ENCODE data around the gene SULT1A4. TPM values are rescaled to one million over a fixed set of nuclear protein-coding genes. Genes with fewer than 3 reads are reported as not detected.
A peak's percentile ranks its signal among the peaks of the same experiment; 100 is the strongest.
"Not testable (repeated sequence)": the region's sequence is repeated elsewhere in the genome, so short reads cannot be mapped to it uniquely, and the experiment has no call there.

SULT1A4 gene
- total and polyA plus RNA-seq, 10 donors, result 5.3 to 65.6 (median 21.3) TPM

GRCh38 chr16:29467654-29468366 lies 8.1 kb downstream of the SULT1A4 start:
- no CpG with 5 or more reads among the region's 10 CpGs for WGBS, 5 donors
- H3K36me3 ChIP-seq; intact Hi-C loops (cut with DNase I; ENCODE audit: low total_unique reads): not testable (repeated sequence)

GRCh38 chr16:29469660-29470059 lies 9.9 kb downstream of the SULT1A4 start:
- Histone ChIP-seq H3K4me3 (peak overlapping the region in 3 of 8 donors; percentile 12 to 49 (median 22)), H3K27ac (peak overlapping the region in 6 of 8 donors; percentile 59 to 83 (median 73))
- H3K9me3 ChIP-seq; H3K27me3 ChIP-seq (replicated peaks in 1 of 7); intact Hi-C loops (cut with DNase I; ENCODE audit: low total_unique reads); H3K36me3 ChIP-seq; H3K4me1 ChIP-seq: not testable (repeated sequence)
- WGBS, 5 donors, result 18 to 33% (median 26%) methylated on average over 3 to 5 of the region's 6 CpGs
- DNase-seq, result peak; percentile 74

More at GRCh38 chr16:29467654-29468366, 8.1 kb downstream of the SULT1A4 start:
- H3K27ac ChIP-seq; H3K9me3 ChIP-seq; H3K27me3 ChIP-seq (replicated peaks in 1 of 7); H3K4me3 ChIP-seq; H3K4me1 ChIP-seq; DNase-seq: not testable (repeated sequence)

GRCh38 chr16:29472065-29472464 lies 12.4 kb downstream of the SULT1A4 start:
- H3K27ac ChIP-seq; H3K27me3 ChIP-seq (replicated peaks in 1 of 7); DNase-seq; H3K36me3 ChIP-seq; intact Hi-C loops (cut with DNase I; ENCODE audit: low total_unique reads); H3K9me3 ChIP-seq; H3K4me3 ChIP-seq; H3K4me1 ChIP-seq: not testable (repeated sequence)
- WGBS, 5 donors, result no CpG with 5 or more reads among the region's 4 CpGs

- DNase-seq, result peak; percentile 68
- H3K27me3 ChIP-seq (replicated peaks in 1 of 7); H3K4me1 ChIP-seq; H3K9me3 ChIP-seq; intact Hi-C loops (cut with DNase I; ENCODE audit: low total_unique reads); H3K36me3 ChIP-seq; H3K27ac ChIP-seq; H3K4me3 ChIP-seq: not testable (repeated sequence)
- WGBS, 5 donors, result 80 to 90% (median 87%) methylated on average over 1 to 7 of the region's 12 CpGs
Measured at GRCh38 chr16:29482276-29482675, 22.6 kb downstream of the SULT1A4 start.

- 92 to 96% (median 96%) methylated on average over 2 of the region's 6 CpGs; no CpG with 5 or more reads in 2 of the 5 donors for WGBS, 5 donors
- H3K36me3 ChIP-seq; H3K9me3 ChIP-seq; H3K4me1 ChIP-seq; H3K4me3 ChIP-seq; H3K27ac ChIP-seq; H3K27me3 ChIP-seq (replicated peaks in 1 of 7); intact Hi-C loops (cut with DNase I; ENCODE audit: low total_unique reads); DNase-seq: not testable (repeated sequence)
Measured at GRCh38 chr16:29506308-29506707, 46.6 kb downstream of the SULT1A4 start, which contains the start of gene NPIPB12. TSS of gene NPIPB12 (minus strand) at chr16:29506408.

Small RNAs within 50 kb of the gene (small RNA-seq; reads per million reads assigned to genes)
- gene AC133555.2, result 0 reads per million in 4 donors

Other genes with a start within 250 kb of the SULT1A4 start
- 10 to 100 TPM in 1 of 7 donors, 1 to 10 TPM in 5, under 1 TPM in 1; 0.81 to 12.1 (median 3.0) TPM for gene NPIPB11, start 53.2 kb upstream of the SULT1A4 start, total RNA-seq
- gene NPIPB11, start 53.2 kb upstream of the SULT1A4 start, polyA plus RNA-seq, result 1 to 10 TPM; 1.2 to 2.3 (median 1.9) TPM
- 10 to 100 TPM in 4 of 7 donors, 1 to 10 TPM in 3; 6.5 to 25.1 (median 11.3) TPM for gene BOLA2, start 5.6 kb upstream of the SULT1A4 start, total RNA-seq
- gene BOLA2, start 5.6 kb upstream of the SULT1A4 start, polyA plus RNA-seq, result 10 to 100 TPM; 27.8 to 43.9 (median 29.0) TPM
- gene SLX1B, start 5.4 kb upstream of the SULT1A4 start, total RNA-seq, result 10 to 100 TPM in 6 of 7 donors, 1 to 10 TPM in 1; 8.3 to 59.7 (median 28.1) TPM
- gene SLX1B, start 5.4 kb upstream of the SULT1A4 start, polyA plus RNA-seq, result 10 to 100 TPM; 13.1 to 25.4 (median 25.1) TPM
- 100 to 1,000 TPM in 5 of 7 donors, 10 to 100 TPM in 2; 61.8 to 142 (median 130) TPM for gene NPIPB12, start 46.5 kb downstream of the SULT1A4 start, total RNA-seq
- 100 to 1,000 TPM in 1 of 3 donors, 10 to 100 TPM in 2; 49.1 to 115 (median 56.6) TPM for gene NPIPB12, start 46.5 kb downstream of the SULT1A4 start, polyA plus RNA-seq
- 10 to 100 TPM; 21.6 to 46.4 (median 28.7) TPM for gene SPN, start 203.3 kb downstream of the SULT1A4 start, total RNA-seq
- gene SPN, start 203.3 kb downstream of the SULT1A4 start, polyA plus RNA-seq, result 1 to 10 TPM; 3.9 to 9.1 (median 7.3) TPM
- 10 to 100 TPM in 6 of 7 donors, 1 to 10 TPM in 1; 8.8 to 37.2 (median 21.7) TPM for gene QPRT, start 219.3 kb downstream of the SULT1A4 start, total RNA-seq
- 1 to 10 TPM; 3.3 to 8.0 (median 7.5) TPM for gene QPRT, start 219.3 kb downstream of the SULT1A4 start, polyA plus RNA-seq